HTR-8/SVneo (cell line): ENCODE measurements around the gene CRK.
"Not testable (repeated sequence)": the region's sequence is repeated elsewhere in the genome, so short reads cannot be mapped to it uniquely, and the experiment has no call there.

Source experiments
- DNase-seq: peaks from one replicate; pipeline ENCODE4 v3.0.0; 2011; ENCODE audit warnings: low spot score, mixed read lengths; ENCODE audit not compliant: insufficient read length
- FAIRE-seq: peaks from 2 replicates; lab custom pipeline; 2011; peaks lifted over from hg19 to GRCh38; lab: Jason Lieb, UNC

Gene CRK

GRCh38 chr17:1395876-1396665 is 60.0 kb downstream of the CRK start:
- FAIRE-seq, DNase-seq: not testable (repeated sequence)

GRCh38 chr17:1391577-1391976 is 64.5 kb downstream of the CRK start:
- no peak for FAIRE-seq
- DNase-seq, result no peak

DNA sequence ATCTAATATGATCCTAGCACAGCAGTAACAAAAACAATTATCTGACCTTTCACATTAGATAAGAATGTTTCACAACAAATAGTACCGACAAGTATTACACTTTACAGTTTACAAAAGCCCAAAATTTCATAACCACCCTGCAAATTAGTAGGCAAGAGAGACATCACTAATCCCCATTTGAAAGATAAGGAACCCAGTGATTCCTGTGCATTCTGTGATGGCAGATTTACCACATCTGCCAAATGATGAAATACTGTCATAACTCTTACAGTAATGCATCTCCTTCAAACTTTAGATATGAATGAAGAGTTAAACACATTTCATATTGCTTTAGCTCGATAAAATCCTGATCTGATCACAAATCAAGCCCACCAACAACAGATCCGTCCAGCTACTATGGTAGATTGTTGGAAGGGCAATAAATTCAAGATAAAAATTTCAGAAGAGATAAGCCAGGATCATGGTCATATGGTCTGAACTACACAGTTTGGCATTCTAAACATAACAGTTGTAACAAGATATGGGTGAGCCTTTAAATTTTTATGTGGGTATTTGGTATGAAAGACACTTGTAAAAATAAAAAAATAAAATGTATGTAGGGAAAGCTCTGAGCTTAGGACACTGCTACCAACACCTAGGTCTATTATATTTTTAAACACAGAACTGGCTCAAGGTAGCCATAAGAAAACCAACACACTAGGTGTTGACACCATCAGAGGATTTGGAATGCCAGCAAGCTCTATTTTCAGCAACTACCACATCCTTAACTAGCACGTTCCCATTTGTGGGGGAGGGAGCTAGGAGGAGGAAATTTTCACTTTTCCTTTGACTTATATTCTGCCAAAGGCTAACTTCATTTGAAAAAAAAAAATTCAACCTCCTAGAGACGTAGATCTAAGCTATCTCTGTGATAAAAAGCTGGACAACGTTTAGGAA is 65.3 kb downstream of the CRK start:
- no peak for DNase-seq
- no peak for FAIRE-seq

DNA sequence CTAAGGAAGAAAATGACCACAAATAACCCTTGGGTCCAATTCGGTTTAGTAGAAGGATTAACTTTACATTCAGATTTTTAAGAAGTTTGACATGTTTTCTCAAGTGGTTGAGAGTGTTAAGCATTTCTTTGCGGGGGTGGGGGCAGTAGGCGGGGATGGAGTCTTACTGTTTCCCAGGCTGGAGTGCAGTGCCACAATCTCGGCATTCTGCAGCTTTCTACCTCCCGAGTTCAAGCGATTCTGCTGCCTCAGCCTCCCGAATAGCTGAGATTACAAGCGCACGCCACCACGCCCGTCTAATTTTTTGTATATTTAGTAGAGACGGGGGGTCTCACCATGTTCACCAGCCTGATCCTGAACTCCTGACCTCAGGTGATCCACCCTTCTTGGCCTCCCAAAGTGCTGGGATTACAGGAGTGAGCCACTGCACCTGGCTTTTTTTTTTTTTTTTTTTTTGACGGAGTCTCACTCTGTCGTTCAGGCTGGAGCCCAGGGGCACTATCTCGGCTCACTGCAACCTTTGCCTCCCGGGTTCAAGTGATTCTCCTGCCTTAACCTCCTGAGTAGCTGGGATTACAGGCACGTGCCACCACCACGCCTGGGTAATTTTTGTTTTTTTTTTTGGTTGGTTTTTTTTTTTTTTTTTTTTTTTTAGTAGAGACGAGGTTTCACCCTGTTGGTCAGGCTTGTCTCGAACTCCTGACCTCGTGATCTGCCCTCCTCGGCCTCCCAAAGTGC is 68.4 kb downstream of the CRK start:
- not testable (repeated sequence) for DNase-seq, FAIRE-seq

DNA sequence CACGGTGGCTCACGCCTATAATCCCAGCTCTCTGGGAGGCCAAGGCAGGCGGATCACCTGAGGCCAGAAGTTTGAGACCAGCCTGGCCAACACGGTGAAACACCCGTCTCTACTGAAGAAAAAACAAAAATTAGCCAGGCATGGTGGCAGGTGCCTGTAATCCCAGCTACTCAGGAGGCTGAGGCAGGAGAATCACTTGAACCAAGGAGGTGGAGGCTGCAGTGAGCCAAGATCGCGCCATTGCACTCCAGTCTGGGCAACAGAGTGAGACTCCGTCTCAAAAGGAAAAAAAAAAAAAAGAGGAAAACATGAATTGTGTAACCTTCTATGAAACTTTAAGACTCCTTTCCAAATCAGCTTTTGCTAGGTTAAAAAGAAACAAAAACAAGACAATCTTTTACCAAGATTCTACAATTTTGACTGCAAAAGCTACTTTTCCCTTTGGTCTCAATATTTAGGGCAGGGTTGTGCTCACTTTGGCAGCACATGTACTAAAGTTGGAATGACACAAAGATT is 69.3 kb downstream of the CRK start:
- FAIRE-seq, DNase-seq: not testable (repeated sequence)

GRCh38 chr17:1386265-1386664 is 69.8 kb downstream of the CRK start:
- FAIRE-seq, result no peak
- no peak for DNase-seq

DNA sequence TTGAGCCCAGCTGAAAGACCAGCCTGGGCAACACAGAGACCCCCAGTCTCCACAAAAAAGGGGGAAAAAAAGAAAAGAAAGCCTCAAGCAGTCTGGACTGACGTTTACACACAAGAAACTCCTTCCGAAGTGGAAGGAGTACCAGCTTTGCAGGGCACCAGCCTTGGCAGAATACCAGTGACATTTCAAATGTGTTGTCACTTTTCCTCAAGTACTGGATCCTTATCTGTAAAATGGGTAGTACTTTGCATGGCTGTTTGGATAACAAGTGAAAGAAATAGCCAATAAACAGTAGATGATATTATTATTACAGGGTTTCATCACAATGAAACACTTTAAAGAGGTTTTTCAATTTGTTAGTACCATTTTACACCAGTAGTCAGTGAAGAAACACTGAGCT is 70.2 kb downstream of the CRK start:
- FAIRE-seq (no peak), DNase-seq (no peak)

GRCh38 chr17:1384905-1385435 is 71.1 kb downstream of the CRK start:
- DNase-seq, result no peak
- FAIRE-seq, result no peak

- DNase-seq (no peak), FAIRE-seq (no peak)
Observed at GRCh38 chr17:1379930-1380313, 76.1 kb downstream of the CRK start.

DNA sequence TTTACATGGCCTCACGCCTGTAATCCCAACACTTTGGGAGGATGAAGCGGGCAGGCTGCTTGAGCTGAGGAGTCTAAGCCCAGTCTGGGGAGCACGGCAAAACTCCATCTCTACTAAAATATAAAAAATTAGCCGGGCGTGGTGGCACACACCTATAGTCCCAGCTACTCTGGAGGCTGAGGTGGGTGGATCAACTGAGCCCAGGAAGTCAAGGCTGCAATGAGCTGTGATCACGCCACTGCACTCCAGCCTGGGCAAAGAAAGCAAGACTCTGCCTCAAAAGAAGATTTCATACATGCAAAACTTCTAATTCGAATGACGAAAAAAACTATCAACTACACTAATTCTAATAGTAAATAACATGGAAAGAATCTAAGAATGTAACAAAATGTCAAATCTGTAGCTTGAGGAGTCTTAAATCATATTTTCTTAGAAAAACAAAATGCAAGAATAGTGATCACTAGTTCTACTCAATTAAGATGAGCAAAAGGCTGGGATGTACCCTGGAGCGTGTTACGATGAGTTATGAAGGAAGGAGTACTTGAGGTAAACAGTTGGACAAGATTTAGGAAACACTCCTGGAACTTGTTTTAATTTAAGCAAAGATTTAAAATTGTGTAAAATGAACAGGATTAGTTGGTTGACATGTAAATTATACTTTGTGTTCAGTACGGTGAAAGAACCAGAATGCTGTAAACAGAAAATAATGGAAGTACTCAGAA is 76.7 kb downstream of the CRK start:
- DNase-seq, result no peak
- no peak for FAIRE-seq

DNA sequence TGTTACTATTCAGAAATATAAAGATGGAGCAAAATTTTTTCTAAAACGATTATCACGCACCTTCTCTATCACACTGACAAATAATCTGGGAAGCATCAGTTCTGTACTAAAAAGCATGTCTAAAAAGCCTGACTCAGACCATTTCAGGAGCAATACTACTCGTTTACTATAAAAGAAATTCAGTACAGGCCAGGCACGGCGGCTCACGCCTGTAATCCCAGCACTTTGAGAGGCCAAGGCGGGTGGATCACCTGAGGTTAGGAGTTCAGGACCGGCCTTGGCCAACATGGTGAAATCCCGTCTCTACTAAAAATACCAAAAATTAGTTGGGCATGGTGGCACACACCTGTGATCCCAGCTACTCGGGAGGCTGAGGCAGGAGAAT is 77.6 kb downstream of the CRK start:
- FAIRE-seq, DNase-seq: not testable (repeated sequence)

- FAIRE-seq, result no peak
- no peak for DNase-seq
Observed at GRCh38 chr17:1377334-1377733, 78.7 kb downstream of the CRK start.

- no peak for DNase-seq
- no peak for FAIRE-seq
Observed at GRCh38 chr17:1376061-1376460, 80.0 kb downstream of the CRK start.

GRCh38 chr17:1375615-1376014 is 80.4 kb downstream of the CRK start:
- FAIRE-seq (no peak), DNase-seq (no peak)

DNA sequence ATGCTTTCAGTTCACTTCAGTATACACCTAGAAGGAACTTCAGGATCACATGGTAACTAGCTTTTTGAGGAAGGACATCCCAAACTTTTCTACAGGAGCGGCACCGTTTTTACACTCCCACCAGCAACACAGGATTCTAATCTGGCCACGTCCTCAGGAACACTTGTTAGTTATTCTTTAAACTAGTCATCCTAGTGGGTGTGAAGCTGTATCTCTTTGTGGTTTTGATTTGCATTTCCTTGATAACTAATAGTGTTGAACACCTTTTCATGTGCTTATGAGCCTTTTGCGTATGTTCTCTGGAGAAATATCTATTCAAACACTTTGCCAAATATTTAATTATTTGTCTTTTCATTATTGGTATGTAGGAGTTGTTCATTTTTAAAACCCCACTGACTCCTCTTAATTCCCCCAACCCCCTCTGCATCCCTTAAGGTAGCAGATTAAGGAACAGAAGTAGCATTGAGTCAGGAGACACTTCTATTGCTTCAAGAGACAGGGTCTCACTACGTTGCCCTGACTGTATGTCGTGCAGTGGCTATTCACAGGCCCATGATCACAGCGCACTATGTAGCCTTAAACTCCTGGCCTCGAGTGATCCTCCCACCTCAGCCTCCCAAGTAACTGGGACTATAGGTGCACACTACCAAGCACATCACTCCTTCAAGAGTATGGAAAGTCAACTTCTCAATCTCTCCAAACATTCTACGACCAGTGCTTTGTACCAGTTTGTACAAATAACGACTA is 81.4 kb downstream of the CRK start:
- FAIRE-seq, result no peak
- no peak for DNase-seq

DNA sequence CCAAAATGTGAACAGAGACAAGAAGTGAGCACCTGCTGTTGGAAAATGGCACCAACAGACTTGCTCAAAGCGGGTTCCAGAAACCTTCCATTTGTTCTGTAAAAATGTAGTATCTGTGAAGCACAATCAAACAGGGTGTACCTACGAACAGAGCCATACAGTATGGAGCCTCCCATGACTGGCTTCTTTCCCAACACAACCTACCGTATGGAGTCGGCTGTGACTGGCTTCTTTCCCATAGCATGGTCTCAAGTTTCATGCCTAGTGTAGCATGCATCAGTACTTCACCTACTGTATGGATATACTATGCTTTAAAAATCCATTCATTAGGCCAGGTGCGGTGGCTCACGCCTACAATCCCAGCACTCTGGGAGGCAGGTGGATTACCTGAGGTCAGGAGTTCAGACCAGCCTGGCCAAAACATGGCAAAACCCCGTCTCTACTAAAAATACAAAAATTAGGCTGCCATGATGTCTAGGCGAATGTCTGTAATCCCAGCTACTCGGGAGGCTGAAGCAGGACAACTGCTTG is 82.3 kb downstream of the CRK start:
- no peak for DNase-seq

DNA sequence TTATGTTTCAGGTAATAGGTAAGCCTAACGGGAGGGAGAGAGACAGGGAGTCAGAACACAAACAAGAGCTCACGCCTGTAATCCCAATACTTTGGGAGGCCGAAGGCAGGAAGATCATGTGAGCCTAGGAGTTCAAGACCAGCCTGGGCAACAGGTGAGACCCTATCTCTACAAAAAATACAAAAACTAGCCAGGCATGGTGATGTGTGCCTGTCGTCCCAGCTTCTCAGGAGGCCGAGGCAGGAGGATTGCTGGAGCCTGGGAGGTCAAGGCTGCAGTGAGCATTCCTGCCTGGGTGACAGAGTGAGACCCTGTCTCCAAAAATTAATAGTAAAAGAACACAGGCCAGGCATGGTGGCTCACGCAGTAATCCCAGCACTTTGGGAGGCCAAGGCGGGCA is 83.4 kb downstream of the CRK start:
- FAIRE-seq (no peak), DNase-seq (no peak)

More for the DNA sequence above, 82.3 kb downstream of the CRK start:
- no peak for FAIRE-seq

DNA sequence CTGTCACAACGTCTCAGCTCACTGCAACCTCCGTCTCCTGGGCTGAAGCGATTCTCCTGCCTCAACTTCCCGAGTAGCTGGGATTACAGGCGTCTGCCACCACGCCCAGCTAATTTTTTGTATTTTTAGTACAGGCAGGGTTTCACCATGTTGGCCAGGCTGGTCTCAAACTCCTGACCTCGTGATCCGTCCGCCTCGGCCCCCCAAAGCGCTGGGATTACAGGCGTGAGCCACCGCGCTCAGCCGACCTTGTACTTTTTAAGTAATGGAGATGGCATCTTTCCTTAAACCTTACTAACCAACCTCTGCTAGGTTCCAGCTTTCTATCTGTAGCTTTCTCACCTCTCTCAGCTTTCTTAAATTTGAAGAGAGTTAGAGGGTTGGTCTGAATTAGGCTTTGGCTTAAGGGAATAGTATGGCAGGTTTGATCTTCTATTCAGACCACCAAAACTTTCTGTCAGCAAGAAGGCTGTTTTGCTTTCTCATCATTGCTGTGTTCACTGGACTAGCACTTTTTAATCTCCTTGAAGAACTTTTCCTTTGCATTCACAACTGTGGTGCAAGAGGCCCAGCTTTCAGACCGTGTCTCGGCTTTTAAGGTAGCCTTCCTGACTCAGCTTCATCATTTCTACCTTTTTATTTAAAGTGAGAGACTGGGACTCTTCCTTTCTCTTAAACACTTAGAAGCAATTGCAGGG is 84.0 kb downstream of the CRK start:
- DNase-seq, result no peak

More for the DNA sequence above, 84.0 kb downstream of the CRK start:
- no peak for FAIRE-seq
